Mesenchymal stem cell (in vitro differentiated cells and primary cell): ENCODE data around the gene MAPK12.

Experiments
- DNase-seq: peaks from one replicate; pipeline ENCODE4 v3.0.0-alpha.2; 2013
- H2AFZ ChIP-seq: one replicate; pipeline ENCODE4 v1.6.1; 2013; ENCODE audit warnings: low read depth, mild to moderate bottlenecking, control low read depth, inconsistent platforms, low read length, moderate library complexity
- H2AK5ac ChIP-seq: 2 replicates; pipeline ENCODE4 v1.6.1; 2013; ENCODE audit warnings: low read length, moderate library complexity, mild to moderate bottlenecking, inconsistent platforms; ENCODE audit not compliant: severe bottlenecking
- H2BK120ac ChIP-seq: one replicate; pipeline ENCODE4 v1.6.1; 2013; ENCODE audit warnings: low read depth, mild to moderate bottlenecking, inconsistent platforms, low read length, moderate library complexity
- H2BK12ac ChIP-seq, 2 experiments: one replicate each; pipeline ENCODE4 v1.6.1; 2013; ENCODE audit warnings: inconsistent platforms in 2 of 2, low read length in 2 of 2, mild to moderate bottlenecking in 2 of 2, moderate library complexity in 2 of 2, control low read depth in 1 of 2
- H2BK15ac ChIP-seq: one replicate; pipeline ENCODE4 v1.6.1; 2013; ENCODE audit warnings: mild to moderate bottlenecking, low read depth, inconsistent platforms; ENCODE audit not compliant: poor library complexity, severe bottlenecking
- H2BK5ac ChIP-seq: 2 replicates; pipeline ENCODE4 v1.6.1; 2013; ENCODE audit warnings: low read depth, mild to moderate bottlenecking, low read length, control low read depth, inconsistent platforms; ENCODE audit not compliant: poor library complexity, severe bottlenecking
- H3K14ac ChIP-seq, 2 experiments: one replicate each; pipeline ENCODE4 v1.6.1; 2013; ENCODE audit warnings: inconsistent platforms in 2 of 2, low read length in 2 of 2, control low read depth in 1 of 2, mild to moderate bottlenecking in 1 of 2, moderate library complexity in 1 of 2
- H3K18ac ChIP-seq, 2 experiments: one replicate each; pipeline ENCODE4 v1.6.1; 2013; ENCODE audit warnings: inconsistent platforms in 2 of 2, low read length in 2 of 2, control low read depth in 1 of 2, low read depth in 1 of 2, mild to moderate bottlenecking in 1 of 2
- H3K23ac ChIP-seq, 2 experiments: one replicate each; pipeline ENCODE4 v1.6.1; 2013; ENCODE audit warnings: inconsistent platforms in 2 of 2, low read length in 2 of 2, mild to moderate bottlenecking in 2 of 2, moderate library complexity in 2 of 2, control low read depth in 1 of 2
- H3K27ac ChIP-seq: 2 replicates; pipeline ENCODE4 v1.5.1; 2013; ENCODE audit warnings: mild to moderate bottlenecking, moderate library complexity, low read length, control low read depth, inconsistent platforms; ENCODE audit not compliant: poor library complexity, severe bottlenecking
- H3K27me3 ChIP-seq, 2 experiments: 2 replicates each; pipeline versions ENCODE4 v1.6.1 to v1.7.0; 2013; ENCODE audit warnings: low read length in 2 of 2, mild to moderate bottlenecking in 2 of 2, moderate library complexity in 2 of 2, control low read depth in 1 of 2, inconsistent platforms in 1 of 2; ENCODE audit not compliant: control insufficient read depth in 1 of 2, insufficient read depth in 1 of 2
- H3K36me3 ChIP-seq, 2 experiments: 2 replicates each; pipeline versions ENCODE4 v1.6.1 to v1.7.0; 2013; ENCODE audit warnings: low read length in 2 of 2, control low read depth in 1 of 2, inconsistent platforms in 1 of 2, low read depth in 1 of 2, mild to moderate bottlenecking in 1 of 2; ENCODE audit not compliant: insufficient read depth in 2 of 2, control insufficient read depth in 1 of 2
- H3K4ac ChIP-seq, 2 experiments: one replicate each; pipeline ENCODE4 v1.6.1; 2013; ENCODE audit warnings: inconsistent platforms in 2 of 2, low read length in 2 of 2, mild to moderate bottlenecking in 2 of 2, moderate library complexity in 2 of 2, control low read depth in 1 of 2, low read depth in 1 of 2
- H3K4me1 ChIP-seq: 2 replicates; pipeline ENCODE4 v1.6.1; 2013; ENCODE audit warnings: low read depth, low read length, control low read depth; ENCODE audit not compliant: control insufficient read depth, insufficient read depth
- H3K4me2 ChIP-seq: 2 replicates; pipeline ENCODE4 v1.6.1; 2013; ENCODE audit warnings: low read length, mild to moderate bottlenecking, inconsistent platforms; ENCODE audit not compliant: poor library complexity, severe bottlenecking
- H3K4me3 ChIP-seq, 2 experiments: 2 replicates each; pipeline versions ENCODE4 v1.5.1 to v1.7.0; 2013; ENCODE audit warnings: low read length in 2 of 2, mild to moderate bottlenecking in 2 of 2, control low read depth in 1 of 2, low read depth in 1 of 2; ENCODE audit not compliant: insufficient read depth in 1 of 2
- H3K79me1 ChIP-seq: replicated peaks from 2 replicates; pipeline ENCODE4 v1.6.1; 2013; ENCODE audit warnings: mild to moderate bottlenecking, control low read depth, low read length, inconsistent platforms; ENCODE audit not compliant: poor library complexity, severe bottlenecking
- H3K9ac ChIP-seq: 2 replicates; pipeline ENCODE4 v1.7.0; 2013; ENCODE audit warnings: mild to moderate bottlenecking, low read length, moderate library complexity
- H3K9me3 ChIP-seq: 2 replicates; pipeline ENCODE4 v1.7.0; 2013; ENCODE audit warnings: mild to moderate bottlenecking, low read length; ENCODE audit not compliant: control insufficient read depth
- H4K8ac ChIP-seq: one replicate; pipeline ENCODE4 v1.6.1; 2013; ENCODE audit warnings: inconsistent platforms, mild to moderate bottlenecking, low read length, moderate library complexity
- H4K91ac ChIP-seq: one replicate; pipeline ENCODE4 v1.6.1; 2013; ENCODE audit warnings: mild to moderate bottlenecking, low read length, inconsistent platforms
- WGBS: methylation state at CpG from one replicate; pipeline ENCODE4 v1.1.7; 2013; ENCODE audit warnings: mixed read lengths; 5-methylcytosine and 5-hydroxymethylcytosine counted together

Gene MAPK12

DNA sequence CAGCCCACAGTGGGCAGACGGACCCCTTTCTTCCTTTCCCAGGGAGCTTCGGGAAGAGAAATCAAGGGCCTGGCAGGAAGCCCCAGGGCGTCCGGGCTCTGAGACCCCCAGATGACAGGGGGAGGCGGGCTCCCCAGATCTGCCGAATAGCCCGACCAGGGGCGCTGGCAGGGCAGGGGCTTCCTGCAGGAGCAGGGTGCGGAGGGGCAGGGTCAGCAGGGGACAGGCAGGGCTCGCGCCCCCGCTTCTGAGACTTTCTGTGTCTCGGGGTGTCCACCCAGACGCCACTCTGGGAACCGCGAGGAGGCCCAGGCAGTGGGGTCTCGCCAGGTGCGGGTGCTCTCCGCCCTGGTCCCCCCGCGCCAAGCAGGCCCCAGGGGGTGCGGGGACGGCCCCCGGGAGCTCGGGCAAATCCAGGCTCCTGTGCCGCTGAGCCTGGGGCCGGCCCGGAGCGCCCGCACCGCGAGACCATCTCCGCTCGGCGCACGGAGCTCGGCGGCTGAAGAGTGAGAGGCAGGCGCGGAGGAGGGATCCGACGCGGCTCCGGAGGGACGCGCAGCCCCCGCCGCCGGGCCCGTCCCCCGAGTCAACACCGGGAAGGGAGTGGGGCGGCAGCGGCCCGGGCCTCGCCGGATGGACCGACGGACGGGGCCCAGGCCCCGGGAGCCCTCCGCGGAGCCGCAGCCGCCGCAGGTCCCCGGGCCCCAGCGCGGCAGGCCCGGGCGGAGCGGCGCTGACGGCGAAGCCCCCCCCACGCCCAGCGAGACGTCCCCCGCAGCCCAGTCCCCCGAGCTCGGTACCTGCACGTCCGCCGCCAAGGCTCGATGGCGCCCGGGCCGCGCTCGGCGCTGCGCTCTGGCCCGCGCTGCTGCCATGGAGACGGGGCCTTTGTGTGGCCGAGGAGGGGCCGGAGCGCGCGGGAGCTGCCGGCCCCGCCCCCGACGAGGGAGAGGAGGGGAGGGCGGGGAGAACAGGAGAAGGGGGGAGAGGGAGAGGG is 45.6 kb upstream of the MAPK12 start, which contains the start of gene PLXNB2:
Gene PLXNB2, minus strand, starts transcription at position 894 of the 997 bp plus-strand sequence. CDS start 17,062 bp downstream, outside the sequence.
- peak within 1 kb of the TSS; percentile 89 to 90 for H3K4me3 ChIP-seq

DNA sequence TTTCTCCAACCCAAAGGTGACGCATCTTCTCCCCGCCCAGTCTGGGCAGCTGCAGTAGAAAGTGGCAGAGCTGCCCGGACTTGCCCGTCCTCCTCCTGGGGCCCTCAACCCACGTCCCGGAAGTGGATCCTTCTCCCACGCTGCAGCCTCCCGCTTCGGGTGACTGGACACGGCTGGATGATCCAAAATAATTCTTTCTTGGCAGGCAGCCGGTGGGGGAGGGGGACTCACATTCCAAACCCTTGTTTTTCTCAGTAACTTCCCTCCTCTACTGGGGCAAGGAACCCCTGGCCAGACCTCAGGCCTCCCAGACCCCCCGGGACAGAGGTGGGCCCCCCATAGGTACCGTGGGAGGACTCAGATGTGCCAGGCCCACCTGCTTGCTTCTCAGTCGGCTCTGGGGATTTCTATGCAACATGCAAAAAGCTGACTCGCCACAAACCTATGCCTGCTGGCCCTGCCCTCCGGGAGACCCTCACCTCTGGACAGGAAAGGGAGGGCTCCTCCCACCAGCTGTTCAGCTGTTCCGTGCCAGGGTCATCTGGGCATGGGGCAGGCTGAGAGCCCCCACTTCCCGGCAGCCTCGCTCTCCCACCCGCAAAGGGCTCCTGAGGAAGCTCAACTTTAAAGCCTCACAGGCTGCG is 44.6 kb upstream of the MAPK12 start:
- peak overlapping the region; percentile 94 to 100 for H3K4ac ChIP-seq
- peak overlapping the region in 1 of 2 experiments; percentile 93 for H3K14ac ChIP-seq
- peak overlapping the region; percentile 88 for H4K8ac ChIP-seq
- peak overlapping the region; percentile 56 for H2BK15ac ChIP-seq
- H4K91ac ChIP-seq = peak overlapping the region; percentile 98
- peaks cover 64% of the 10 kb centered on the region for H3K4me1 ChIP-seq
- H2BK5ac ChIP-seq = peak overlapping the region; percentile 93
- peak overlapping the region; percentile 93 for H2AK5ac ChIP-seq
- H3K27me3 ChIP-seq = no peaks in the 10 kb centered on the region
- no peak overlapping the region for H2AFZ ChIP-seq
- peak overlapping the region; percentile 89 to 90 for H3K4me3 ChIP-seq
- peak overlapping the region in 1 of 2 experiments; percentile 20 for H3K23ac ChIP-seq
- peak overlapping the region; percentile 98 to 99 for H3K18ac ChIP-seq
- peak overlapping the region; percentile 96 for H2BK120ac ChIP-seq
- no peaks in the 10 kb centered on the region for H3K79me1 ChIP-seq
- peak overlapping the region; percentile 80 for H3K4me2 ChIP-seq
- peak overlapping the region; percentile 97 for H3K9ac ChIP-seq
- WGBS = 2% methylated on average over 19 of the region's 21 CpGs
- H3K36me3 ChIP-seq = peaks cover 4 to 40% of the 10 kb centered on the region in 2 experiments
- peak overlapping the region in 1 of 2 experiments; percentile 86 for H2BK12ac ChIP-seq
- peak; percentile 90 for DNase-seq
- H3K27ac ChIP-seq = peak overlapping the region; percentile 97
- H3K9me3 ChIP-seq = no peaks in the 10 kb centered on the region

More for the DNA sequence above, 45.6 kb upstream of the MAPK12 start, which contains the start of gene PLXNB2:
- H4K8ac ChIP-seq = peak within 1 kb of the TSS; percentile 90
- H2AK5ac ChIP-seq = peak within 1 kb of the TSS; percentile 92
- no peaks in the 10 kb centered on the region for H3K79me1 ChIP-seq
- peak within 1 kb of the TSS; percentile 97 for H3K27ac ChIP-seq
- H2BK120ac ChIP-seq = peak within 1 kb of the TSS; percentile 96
- no peak within 1 kb of the TSS for H2AFZ ChIP-seq
- H3K36me3 ChIP-seq = peaks cover 2 to 36% of the 10 kb centered on the region in 2 experiments
- peak within 1 kb of the TSS; percentile 63 for H3K4me2 ChIP-seq
- no peaks in the 10 kb centered on the region for H3K27me3 ChIP-seq
- H2BK12ac ChIP-seq = peak within 1 kb of the TSS; percentile 98 to 100
- peak within 1 kb of the TSS; percentile 85 for H2BK15ac ChIP-seq
- H2BK5ac ChIP-seq = peak within 1 kb of the TSS; percentile 78
- peak within 1 kb of the TSS; percentile 99 for H3K18ac ChIP-seq
- 1% methylated on average over 59 of the region's 105 CpGs for WGBS
- H3K14ac ChIP-seq = peak within 1 kb of the TSS in 1 of 2 experiments; percentile 96
- H3K23ac ChIP-seq = peak within 1 kb of the TSS; percentile 66 to 73
- peak; percentile 81 for DNase-seq
- no peaks in the 10 kb centered on the region for H3K9me3 ChIP-seq
- H3K4me1 ChIP-seq = peaks cover 59% of the 10 kb centered on the region
- H3K9ac ChIP-seq = peak within 1 kb of the TSS; percentile 97
- H4K91ac ChIP-seq = peak within 1 kb of the TSS; percentile 99
- H3K4ac ChIP-seq = peak within 1 kb of the TSS; percentile 96 to 99

- Histone ChIP-seq H2BK12ac (peak overlapping the region; percentile 97 to 98), H2AFZ (no peak overlapping the region), H2BK15ac (peak overlapping the region; percentile 83), H4K8ac (peak overlapping the region; percentile 74), H3K4me2 (peak overlapping the region; percentile 40), H3K14ac (peak overlapping the region in 1 of 2 experiments; percentile 97), H3K36me3 (peaks cover 8 to 46% of the 10 kb centered on the region in 2 experiments), H2AK5ac (peak overlapping the region; percentile 96), H2BK5ac (peak overlapping the region; percentile 93), H3K9me3 (no peaks in the 10 kb centered on the region), H3K4ac (peak overlapping the region; percentile 33 to 68), H3K18ac (peak overlapping the region; percentile 65 to 98), H4K91ac (peak overlapping the region; percentile 98), H3K27ac (peak overlapping the region; percentile 92), H3K27me3 (no peaks in the 10 kb centered on the region), H3K9ac (peak overlapping the region; percentile 97), H3K23ac (peak overlapping the region in 1 of 2 experiments; percentile 56), H3K4me1 (peaks cover 69% of the 10 kb centered on the region), H3K79me1 (no peaks in the 10 kb centered on the region), H3K4me3 (peak overlapping the region; percentile 32 to 89), H2BK120ac (peak overlapping the region; percentile 96)
- 88% methylated on average over 13 of the region's 14 CpGs for WGBS
- no peak for DNase-seq
Measured at GRCh38 chr22:50305393-50305922, 44.0 kb upstream of the MAPK12 start.
